ENCODE measurements around the gene LIPT1. TPM values are rescaled to one million over a fixed set of nuclear protein-coding genes. Genes with fewer than 3 reads are reported as not detected.
"Not testable (repeated sequence)": the region's sequence is repeated elsewhere in the genome, so short reads cannot be mapped to it uniquely, and the experiment has no call there.

The LIPT1 gene
- total RNA-seq, result 1 to 10 TPM; 8.5 to 9.9 TPM

DNA sequence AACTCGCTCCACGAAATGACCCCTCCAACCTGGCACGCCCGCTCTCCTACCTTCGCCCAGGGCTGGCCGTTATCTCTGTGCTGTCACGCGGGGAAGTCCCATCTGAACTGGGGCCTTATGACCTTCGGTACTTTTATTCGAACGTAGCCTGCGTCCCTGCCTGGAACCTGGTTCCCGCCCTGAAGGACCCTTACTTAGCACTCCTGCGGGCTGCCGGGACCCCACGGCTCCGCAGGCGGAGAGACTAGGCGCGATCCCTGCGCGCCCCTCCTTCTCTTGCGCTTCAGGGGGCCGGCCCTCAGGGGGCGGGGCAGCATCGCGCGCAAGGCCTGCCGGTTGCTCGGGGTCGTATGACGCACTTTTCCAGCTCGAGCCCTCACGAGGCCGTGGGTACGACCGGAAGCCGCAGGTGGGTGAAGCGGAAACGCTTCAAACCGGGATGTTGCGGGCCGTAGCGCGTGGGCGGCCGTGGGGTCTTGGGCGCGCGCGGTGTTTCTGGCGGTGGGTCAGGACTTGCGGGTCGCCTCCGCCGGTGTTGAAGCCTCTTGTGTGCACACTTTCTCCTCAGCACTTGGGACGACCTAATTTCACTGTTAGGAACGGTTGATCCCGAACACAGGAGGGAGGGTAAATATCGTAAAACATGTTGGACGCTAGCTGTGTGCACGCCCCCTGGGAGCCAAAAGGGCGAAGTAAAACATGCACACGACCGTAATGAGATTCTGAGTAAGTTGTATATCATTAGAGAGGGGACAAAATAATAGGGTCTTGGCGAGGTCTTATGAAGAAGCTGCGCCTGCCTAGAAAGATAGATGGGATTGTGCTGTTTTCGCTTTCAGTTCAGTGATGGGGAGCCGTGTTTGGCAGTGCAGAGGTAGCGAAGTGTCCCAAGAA, at the start of gene LIPT1, which contains the start of gene TSGA10:
LIPT1 (plus strand) TSS at position 325 of the 894 bp plus-strand sequence. CDS start 6,991 bp downstream, outside the sequence.
TSGA10 (minus strand) TSS at position 300 of the 894 bp plus-strand sequence. CDS start 45,503 bp downstream, outside the sequence.
- peaks cover 29% of the 10 kb centered on the region for H3K4me1 Mint-ChIP-seq
- ChIA-PET CTCF (interaction anchor here (1.3 to 1.7 kb wide), 2 partner anchors 14 to 20 kb away, joined by 3 to 5 read pairs; partner anchors contain the start of gene C2orf15), POLR2A (interaction anchor here (1.0 to 1.1 kb wide), 3 partner anchors 14 to 27 kb away, joined by 3 read pairs; partner anchors contain the start of gene C2orf15)
- H3K9me3 Mint-ChIP-seq, result no peaks in the 10 kb centered on the region
- peak; percentile 93 for DNase-seq
- H3K27ac Mint-ChIP-seq, result peak within 1 kb of the TSS; percentile 90
- peaks cover 21% of the 10 kb centered on the region for H3K36me3 Mint-ChIP-seq (ENCODE audit: low read depth)
- no peak within 1 kb of the TSS for H3K4me3 Mint-ChIP-seq
- H3K27me3 Mint-ChIP-seq, result no peaks in the 10 kb centered on the region

GRCh38 chr2:99106913-99107312, 47.9 kb upstream of the LIPT1 start:
- H3K27me3 Mint-ChIP-seq, result peaks cover 2% of the 10 kb centered on the region

DNA sequence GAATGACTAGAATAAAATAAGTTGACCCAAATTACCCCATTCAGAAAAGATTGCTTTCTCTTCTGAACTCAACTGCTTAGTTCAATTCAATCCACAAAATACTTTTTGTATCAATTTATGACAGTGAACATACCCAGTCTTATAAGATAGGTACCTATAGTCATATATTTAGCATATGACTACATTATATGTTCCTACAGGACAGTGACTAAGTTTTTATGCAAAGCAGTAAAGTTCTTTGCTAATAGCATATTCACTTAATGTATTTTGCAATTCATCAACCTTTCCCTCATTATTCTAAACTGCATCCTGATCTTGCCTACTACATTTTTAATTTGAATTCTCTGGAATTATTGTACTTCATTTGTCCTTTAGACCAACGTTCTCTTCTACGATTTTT, 43.5 kb upstream of the LIPT1 start:
- POLR2A ChIA-PET, result no interaction called here
- no peaks in the 10 kb centered on the region for H3K9me3 Mint-ChIP-seq
- DNase-seq, result no peak
- H3K36me3 Mint-ChIP-seq (ENCODE audit: low read depth), result no peaks in the 10 kb centered on the region
- H3K27me3 Mint-ChIP-seq, result peaks cover 2% of the 10 kb centered on the region
- no peak overlapping the region for H3K27ac Mint-ChIP-seq
- H3K4me3 Mint-ChIP-seq, result no peak overlapping the region
- CTCF ChIA-PET, result no interaction called here
- no peaks in the 10 kb centered on the region for H3K4me1 Mint-ChIP-seq

More at GRCh38 chr2:99106913-99107312, 47.9 kb upstream of the LIPT1 start:
- H3K4me3 Mint-ChIP-seq, result no peak overlapping the region
- CTCF ChIA-PET, result no interaction called here
- no peaks in the 10 kb centered on the region for H3K4me1 Mint-ChIP-seq
- POLR2A ChIA-PET, result no interaction called here
- H3K36me3 Mint-ChIP-seq (ENCODE audit: low read depth), result peaks cover 1% of the 10 kb centered on the region
- H3K27ac Mint-ChIP-seq, result no peak overlapping the region
- DNase-seq, result no peak
- no peaks in the 10 kb centered on the region for H3K9me3 Mint-ChIP-seq

- Mint-ChIP-seq H3K9me3 (no peaks in the 10 kb centered on the region), H3K4me1 (no peaks in the 10 kb centered on the region), H3K27ac (no peak overlapping the region), H3K4me3 (no peak overlapping the region), H3K36me3 (ENCODE audit: low read depth) (no peaks in the 10 kb centered on the region), H3K27me3 (peaks cover 2% of the 10 kb centered on the region)
- no peak for DNase-seq
- POLR2A ChIA-PET, result no interaction called here
- CTCF ChIA-PET, result no interaction called here
Observed at GRCh38 chr2:99111945-99112344, 42.8 kb upstream of the LIPT1 start.

DNA sequence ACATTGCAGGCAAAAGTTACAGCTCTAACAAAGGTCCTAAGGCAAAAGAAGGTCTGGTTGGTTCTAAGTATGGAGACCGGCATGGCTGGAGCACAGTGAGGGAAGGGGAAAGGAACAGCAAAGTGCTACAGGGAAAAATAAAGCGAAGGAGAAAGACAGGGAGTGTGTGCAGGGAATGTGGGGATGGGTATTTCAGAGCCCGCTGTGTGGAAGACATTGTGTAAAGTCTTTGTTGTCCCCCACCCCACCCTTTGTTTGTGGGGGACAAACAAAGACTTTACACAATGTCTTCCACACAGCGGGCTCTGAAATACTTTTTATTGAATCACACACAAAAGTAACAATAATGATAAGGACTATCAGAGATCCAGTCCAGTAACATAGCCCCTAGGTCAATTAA, 42.1 kb upstream of the LIPT1 start:
- CTCF ChIA-PET, result no interaction called here
- POLR2A ChIA-PET, result no interaction called here
- Mint-ChIP-seq H3K4me1 (no peaks in the 10 kb centered on the region), H3K27ac (no peak overlapping the region), H3K9me3 (no peaks in the 10 kb centered on the region), H3K27me3 (peaks cover 2% of the 10 kb centered on the region), H3K36me3 (ENCODE audit: low read depth) (no peaks in the 10 kb centered on the region), H3K4me3 (no peak overlapping the region)
- no peak for DNase-seq

- H3K9me3 Mint-ChIP-seq, result peaks cover 32% of the 10 kb centered on the region
- H3K4me1 Mint-ChIP-seq, result no peaks in the 10 kb centered on the region
- no peaks in the 10 kb centered on the region for H3K27me3 Mint-ChIP-seq
- POLR2A ChIA-PET, result no interaction called here
- H3K27ac Mint-ChIP-seq, result no peak overlapping the region
- CTCF ChIA-PET, result no interaction called here
- no peak overlapping the region for H3K4me3 Mint-ChIP-seq
- peaks cover 26% of the 10 kb centered on the region for H3K36me3 Mint-ChIP-seq (ENCODE audit: low read depth)
- no peak for DNase-seq
Observed at GRCh38 chr2:99127981-99128380, 26.8 kb upstream of the LIPT1 start.

- H3K4me3 Mint-ChIP-seq, H3K27ac Mint-ChIP-seq, DNase-seq, H3K27me3 Mint-ChIP-seq, H3K4me1 Mint-ChIP-seq, POLR2A ChIA-PET: not testable (repeated sequence)
- Mint-ChIP-seq H3K36me3 (ENCODE audit: low read depth) (peaks cover 17% of the 10 kb centered on the region), H3K9me3 (peaks cover 28% of the 10 kb centered on the region)
- CTCF ChIA-PET, result interaction anchor here (0.6 to 1.3 kb wide), 2 partner anchors 20 to 298 kb away, joined by 3 read pairs; partner anchors contain the start of gene LIPT1
Observed at GRCh38 chr2:99135044-99135556, 19.7 kb upstream of the LIPT1 start.

GRCh38 chr2:99139003-99139402, 15.8 kb upstream of the LIPT1 start:
- POLR2A ChIA-PET, result interaction anchor here (0.5 kb wide), 1 partner anchor 101 kb away, joined by 4 read pairs; no protein-coding TSS in a partner anchor
- Mint-ChIP-seq H3K9me3 (peaks cover 7% of the 10 kb centered on the region), H3K4me3 (no peak overlapping the region), H3K27ac (no peak overlapping the region), H3K4me1 (peaks cover 24% of the 10 kb centered on the region), H3K27me3 (peaks cover 7% of the 10 kb centered on the region), H3K36me3 (ENCODE audit: low read depth) (peaks cover 6% of the 10 kb centered on the region)
- no peak for DNase-seq
- CTCF ChIA-PET, result interaction anchor here (0.6 kb wide), 5 partner anchors 11 to 663 kb away, joined by 3 to 4 read pairs (median 3); no protein-coding TSS in a partner anchor

GRCh38 chr2:99140056-99140859, 14.5 kb upstream of the LIPT1 start:
- no peak for DNase-seq
- CTCF ChIA-PET, result interaction anchor here (1.7 kb wide), 1 partner anchor 15 kb away, joined by 5 read pairs; the partner anchor contains the start of genes LIPT1 and TSGA10

DNA sequence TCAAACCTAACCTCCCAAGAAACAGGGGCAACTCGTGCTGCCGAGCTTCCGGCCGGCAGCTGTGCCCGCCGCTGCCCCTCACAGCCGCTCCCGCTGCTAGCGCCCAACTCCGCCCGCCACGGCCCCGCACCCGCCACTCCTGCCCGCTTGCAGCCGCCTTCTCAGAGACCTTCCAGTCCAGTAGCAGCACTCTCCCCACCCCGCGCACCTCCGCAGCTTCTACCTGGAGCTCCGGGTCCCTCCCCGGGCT, 14.0 kb upstream of the LIPT1 start:
- Mint-ChIP-seq H3K27me3 (peaks cover 7% of the 10 kb centered on the region), H3K4me1 (peaks cover 24% of the 10 kb centered on the region), H3K4me3 (peak overlapping the region; percentile 97), H3K36me3 (ENCODE audit: low read depth) (peaks cover 1% of the 10 kb centered on the region), H3K27ac (peak overlapping the region; percentile 96), H3K9me3 (no peaks in the 10 kb centered on the region)
- ChIA-PET CTCF (interaction anchor here (1.0 to 1.7 kb wide), 2 partner anchors 14 to 197 kb away, joined by 5 read pairs; partner anchors contain the start of genes EIF5B, LIPT1 and TSGA10), POLR2A (interaction anchor here (1.0 kb wide), 1 partner anchor 14 kb away, joined by 3 read pairs; the partner anchor contains the start of genes LIPT1 and TSGA10)
- DNase-seq, result no peak

More at GRCh38 chr2:99140056-99140859, 14.5 kb upstream of the LIPT1 start:
- peak overlapping the region; percentile 97 for H3K4me3 Mint-ChIP-seq
- POLR2A ChIA-PET, result interaction anchor here (1.0 kb wide), 1 partner anchor 15 kb away, joined by 3 read pairs; the partner anchor contains the start of genes LIPT1 and TSGA10
- peaks cover 24% of the 10 kb centered on the region for H3K4me1 Mint-ChIP-seq
- H3K27me3 Mint-ChIP-seq, result peaks cover 7% of the 10 kb centered on the region
- no peaks in the 10 kb centered on the region for H3K9me3 Mint-ChIP-seq
- peaks cover 3% of the 10 kb centered on the region for H3K36me3 Mint-ChIP-seq (ENCODE audit: low read depth)
- H3K27ac Mint-ChIP-seq, result peak overlapping the region; percentile 96

DNA sequence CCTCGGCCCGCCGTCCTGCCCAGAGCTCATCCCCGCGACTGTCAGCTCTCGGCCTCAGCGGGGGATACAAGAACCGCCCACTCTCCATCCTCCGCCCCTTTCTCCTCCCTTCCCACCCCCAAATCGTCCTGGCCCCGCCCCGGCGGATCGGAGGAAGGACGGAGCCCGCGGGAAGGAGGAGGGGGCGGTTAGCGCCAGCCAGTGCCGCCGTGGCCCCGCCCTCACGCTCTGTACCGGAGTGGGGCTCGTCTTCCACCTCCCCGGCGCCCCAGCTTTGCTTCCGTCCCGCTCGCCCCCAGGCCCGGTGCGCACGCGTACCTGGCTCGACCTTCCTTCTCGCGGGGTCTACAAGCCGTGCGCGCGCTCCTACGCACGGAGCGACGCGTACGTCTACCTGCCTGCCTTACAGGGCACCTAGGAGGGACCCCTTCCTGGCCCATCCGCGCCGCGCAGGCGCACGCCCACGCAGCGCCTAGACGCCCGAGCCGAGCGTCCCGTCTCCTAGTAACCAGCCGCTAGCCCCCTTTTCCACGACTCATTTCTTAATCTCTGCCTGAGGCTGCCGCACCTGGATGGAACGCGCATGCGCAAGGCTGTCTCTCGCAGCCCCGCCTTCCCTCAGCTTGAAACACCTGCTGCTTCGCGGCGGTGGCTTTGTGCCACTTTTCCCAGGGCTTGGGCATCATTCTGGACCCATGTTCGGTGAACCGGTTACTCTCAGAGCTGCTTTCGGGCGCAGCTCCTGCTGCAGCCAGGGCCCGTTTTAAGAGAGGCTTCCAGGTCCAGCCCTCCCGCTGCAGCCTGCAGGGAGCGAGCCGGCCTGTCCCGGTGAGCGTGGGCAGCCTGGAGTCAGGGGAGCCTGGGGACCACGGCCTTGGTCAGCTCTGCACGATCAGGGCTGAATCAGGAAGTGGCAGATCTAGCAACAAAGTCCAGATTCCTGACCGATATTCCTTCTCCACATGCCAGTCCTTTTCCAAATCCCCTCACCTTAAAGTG, 13.4 kb upstream of the LIPT1 start, which contains the start of gene C2orf15:
C2orf15 (plus strand) TSS at position 598 of the 999 bp plus-strand sequence. CDS start 8,852 bp downstream, outside the sequence.
- Mint-ChIP-seq H3K27me3 (peaks cover 7% of the 10 kb centered on the region), H3K36me3 (ENCODE audit: low read depth) (peaks cover 1% of the 10 kb centered on the region), H3K9me3 (no peaks in the 10 kb centered on the region), H3K4me1 (peaks cover 24% of the 10 kb centered on the region), H3K4me3 (peak within 1 kb of the TSS; percentile 97), H3K27ac (peak within 1 kb of the TSS; percentile 96)
- POLR2A ChIA-PET, result interaction anchor here (1.0 kb wide), 1 partner anchor 14 kb away, joined by 3 read pairs; the partner anchor contains the start of genes LIPT1 and TSGA10
- CTCF ChIA-PET, result interaction anchor here (1.0 to 1.7 kb wide), 3 partner anchors 14 to 196 kb away, joined by 3 to 5 read pairs (median 5); partner anchors contain the start of genes EIF5B, LIPT1 and TSGA10
- peak; percentile 96 for DNase-seq

Data from activated CD4-positive, alpha-beta T cell treated with anti-CD3 and anti-CD28 coated beads, Interleukin-2, amount 10 ng/mL, durations not matched to agents 7 days and 5 days (primary cell).